ENCODE results near the gene SMIM5. TPM values are rescaled to one million over a fixed set of nuclear protein-coding genes. Genes with fewer than 3 reads are reported as not detected.

The SMIM5 gene
- total and polyA plus RNA-seq, 2 of the 13 experiments (the other 11 are each of a cell fraction or from before 2014, with no cell fraction given): not detected

GRCh38 chr17:75595920-75596313 is 37.3 kb upstream of the SMIM5 start:
- TF ChIP-seq ZNF766 (CRISPR knock-in tag; IDR thresholded peaks at IDR 0.05; ENCODE audit: borderline replicate concordance) (no peak), ZFP36 (IDR thresholded peaks at IDR 0.05; ENCODE audit: borderline replicate concordance, low read depth, low read length, partially characterized antibody) (peak; percentile 77)
- ChIA-PET POLR2A (no interaction called here), CTCF (ENCODE audit: low intra/inter-chr PET ratio, low total read pairs) (no interaction called here)
- no peaks in the 10 kb centered on the region for H4K20me1 ChIP-seq (ENCODE audit: insufficient read depth, low read length)
- no peaks in the 10 kb centered on the region for H3K36me3 ChIP-seq (replicated peaks in 1 of 2; ENCODE audit: control insufficient read depth in 1 of 2, insufficient read depth in 2 of 2, low read length in 2 of 2)
- DNase-seq (ENCODE audit: low spot score) (no peak), ATAC-seq (no peak), FAIRE-seq (no peak)
- H3K27me3 ChIP-seq (ENCODE audit: control insufficient read depth in 1 of 2, insufficient read depth in 2 of 2, low read length in 2 of 2): peaks cover 22 to 42% of the 10 kb centered on the region in 2 experiments
- H3K79me2 ChIP-seq (ENCODE audit: insufficient read depth, low read length): no peaks in the 10 kb centered on the region
- H2AFZ ChIP-seq (ENCODE audit: low read length): no peak overlapping the region
- no peak overlapping the region for H3K4me2 ChIP-seq (ENCODE audit: low read depth, low read length)
- peaks cover 10% of the 10 kb centered on the region for H3K4me1 ChIP-seq (ENCODE audit: insufficient read depth, low read length)
- intact Hi-C loops (cut with micrococcal nuclease; ENCODE audit: unreplicated experiment): no loop called here
- no TSS peak for BruUV-seq (replicated peaks)
- H3K9ac ChIP-seq (ENCODE audit: insufficient read depth, low read depth, low read length): no peak overlapping the region
- in situ Hi-C loops (cut with HindIII; ENCODE audit: extremely low pct_ligation_motif_present, low pct_unique_long_range_greater_than_20kb): loop anchor here (10.0 kb wide), 1 partner anchor 171 kb away; no protein-coding TSS in a partner anchor
- H3K27ac ChIP-seq (ENCODE audit: extremely low read length, insufficient read depth, low read length): no peak overlapping the region
- no peaks in the 10 kb centered on the region for H3K9me3 ChIP-seq (ENCODE audit: low read length)
- 42% methylated on average over 5 of the region's 6 CpGs for WGBS (ENCODE audit: low lambda C conversion rate)
- H3K4me3 ChIP-seq (replicated peaks in 1 of 3; ENCODE audit: insufficient read depth in 1 of 3, low read depth in 2 of 3, low read length in 3 of 3): no peak overlapping the region

- TF ChIP-seq MLLT10 (CRISPR knock-in tag; IDR thresholded peaks at IDR 0.05) (no peak), ZNF776 (CRISPR knock-in tag; IDR thresholded peaks at IDR 0.05) (0 out of 2 replicates have a peak, but pooled peaks have one; percentile 42)
- Histone ChIP-seq H4K20me1 (ENCODE audit: insufficient read depth, low read length) (no peaks in the 10 kb centered on the region), H3K9ac (ENCODE audit: insufficient read depth, low read depth, low read length) (no peak overlapping the region), H2AFZ (ENCODE audit: low read length) (no peak overlapping the region), H3K36me3 (replicated peaks in 1 of 2; ENCODE audit: control insufficient read depth in 1 of 2, insufficient read depth in 2 of 2, low read length in 2 of 2) (no peaks in the 10 kb centered on the region), H3K4me2 (ENCODE audit: low read depth, low read length) (no peak overlapping the region), H3K4me3 (replicated peaks in 1 of 3; ENCODE audit: insufficient read depth in 1 of 3, low read depth in 2 of 3, low read length in 3 of 3) (no peak overlapping the region), H3K27ac (ENCODE audit: extremely low read length, insufficient read depth, low read length) (no peak overlapping the region), H3K79me2 (ENCODE audit: insufficient read depth, low read length) (no peaks in the 10 kb centered on the region), H3K9me3 (ENCODE audit: low read length) (no peaks in the 10 kb centered on the region), H3K4me1 (ENCODE audit: insufficient read depth, low read length) (peaks cover 10% of the 10 kb centered on the region), H3K27me3 (ENCODE audit: control insufficient read depth in 1 of 2, insufficient read depth in 2 of 2, low read length in 2 of 2) (peaks cover 24 to 42% of the 10 kb centered on the region in 2 experiments)
- ChIA-PET POLR2A (no interaction called here), CTCF (ENCODE audit: low intra/inter-chr PET ratio, low total read pairs) (no interaction called here)
- WGBS (ENCODE audit: low lambda C conversion rate): 45% methylated on average over 11 of the region's 17 CpGs
- intact Hi-C loops (cut with micrococcal nuclease; ENCODE audit: unreplicated experiment): no loop called here
- in situ Hi-C loops (cut with HindIII; ENCODE audit: extremely low pct_ligation_motif_present, low pct_unique_long_range_greater_than_20kb): loop anchor here (10.0 kb wide), 1 partner anchor 172 kb away; no protein-coding TSS in a partner anchor
- ATAC-seq (no peak), FAIRE-seq (no peak), DNase-seq (ENCODE audit: low spot score) (no peak)
- no TSS peak for BruUV-seq (replicated peaks)
Observed at GRCh38 chr17:75596320-75597087, 36.7 kb upstream of the SMIM5 start.

All from HepG2 (cell line).